ENCODE results near the gene MOB2.

Gene MOB2

DNA sequence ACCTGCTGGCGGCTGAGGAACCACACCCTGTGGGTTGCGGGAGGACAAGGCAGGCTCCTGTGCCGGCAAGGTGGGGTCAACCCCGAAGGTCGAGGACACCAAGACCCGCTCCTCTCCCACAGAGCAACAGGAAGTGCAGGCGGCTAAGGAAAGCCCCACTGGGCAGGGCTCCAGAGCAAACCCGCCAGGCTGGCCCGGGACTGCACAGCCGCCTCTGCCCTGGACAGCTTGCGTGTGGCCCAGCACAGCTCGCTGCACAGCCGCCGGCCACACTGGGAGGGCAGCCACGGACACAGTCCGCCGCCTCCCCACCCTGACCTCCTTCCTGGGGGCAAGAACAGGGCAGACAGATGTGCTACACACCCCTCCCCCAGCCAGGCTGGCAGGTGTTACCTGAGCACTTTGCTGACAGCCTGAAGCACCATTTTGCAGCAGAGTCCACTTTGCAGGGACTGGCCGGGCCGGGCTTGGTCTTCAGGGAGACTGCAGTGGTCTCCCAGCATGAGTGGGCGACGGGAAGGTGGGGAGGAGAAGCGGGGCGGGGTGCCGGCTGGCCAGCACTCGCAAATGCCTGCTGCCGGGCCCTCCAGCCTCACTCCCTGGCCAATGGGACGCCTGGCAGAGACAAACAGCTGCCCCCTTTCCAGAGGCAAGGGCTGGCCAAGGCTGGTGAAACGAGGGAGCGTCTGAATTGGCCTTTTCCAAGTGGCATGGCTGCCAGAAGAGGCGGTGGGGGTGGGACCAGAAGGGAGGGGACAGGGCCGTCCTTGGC is at the start of gene MOB2:
Gene MOB2, minus strand, starts transcription at position 726 of the 772 bp plus-strand sequence. Its CDS starts 223 bp downstream, at position 503.
- Histone ChIP-seq H3K9ac (ENCODE audit: low read length) (no peak within 1 kb of the TSS), H3K4me1 (ENCODE audit: control insufficient read depth, low read depth, low read length) (no peaks in the 10 kb centered on the region), H3K27me3 (ENCODE audit: control insufficient read depth, insufficient read depth, low read length) (no peaks in the 10 kb centered on the region), H3K9me3 (ENCODE audit: control insufficient read depth, low read depth, low read length) (no peaks in the 10 kb centered on the region), H3K27ac (ENCODE audit: low read length) (no peak within 1 kb of the TSS), H3K4me3 (ENCODE audit: low read length) (no peak within 1 kb of the TSS), H3K36me3 (ENCODE audit: control insufficient read depth, low read depth, low read length) (no peaks in the 10 kb centered on the region)

DNA sequence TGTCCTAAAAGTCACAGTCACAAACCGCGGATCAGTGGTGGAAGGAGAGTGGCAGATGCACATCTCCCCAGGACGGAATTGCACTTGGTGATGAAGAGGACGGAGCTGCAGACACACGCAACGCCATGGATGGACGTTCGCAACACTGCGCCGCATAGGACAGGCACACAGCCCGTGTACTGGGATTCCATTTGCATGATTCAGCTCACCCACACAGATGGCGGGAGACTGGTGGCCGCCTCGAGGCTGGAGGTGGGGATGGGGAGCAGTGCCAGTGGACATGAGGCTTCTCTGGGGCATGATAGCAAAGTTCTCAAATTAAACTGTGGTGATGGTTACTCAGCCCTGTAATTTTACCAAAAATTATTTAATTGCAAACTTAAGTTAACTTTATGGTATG is 48.1 kb upstream of the MOB2 start:
- Histone ChIP-seq H3K4me3 (ENCODE audit: low read length) (no peak overlapping the region), H3K36me3 (ENCODE audit: control insufficient read depth, low read depth, low read length) (no peaks in the 10 kb centered on the region), H3K27me3 (ENCODE audit: control insufficient read depth, insufficient read depth, low read length) (peaks cover 16% of the 10 kb centered on the region), H3K9me3 (ENCODE audit: control insufficient read depth, low read depth, low read length) (no peaks in the 10 kb centered on the region), H3K4me1 (ENCODE audit: control insufficient read depth, low read depth, low read length) (no peaks in the 10 kb centered on the region), H3K27ac (ENCODE audit: low read length) (no peak overlapping the region), H3K9ac (ENCODE audit: low read length) (no peak overlapping the region)

DNA sequence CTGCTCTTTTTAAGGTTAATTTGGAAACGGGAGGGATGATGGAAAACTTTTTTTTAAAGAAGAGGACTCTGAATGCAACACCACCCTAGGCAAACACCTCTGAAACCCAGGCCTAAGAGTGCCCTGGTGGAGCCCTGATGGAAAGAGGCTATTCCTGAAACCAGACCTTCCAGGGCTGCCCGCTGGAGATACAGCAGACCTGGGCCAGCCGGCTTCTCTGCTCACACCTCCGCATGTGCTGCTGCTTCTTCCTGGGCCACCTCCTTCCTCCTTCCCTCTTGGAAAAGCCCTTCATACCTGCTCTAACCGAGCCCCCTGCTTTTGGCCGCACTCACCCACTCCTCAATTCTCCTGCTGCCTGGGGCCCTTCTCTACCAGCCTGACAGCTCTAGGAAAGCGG is 47.6 kb upstream of the MOB2 start:
- no peak overlapping the region for H3K9ac ChIP-seq (ENCODE audit: low read length)
- no peak overlapping the region for H3K27ac ChIP-seq (ENCODE audit: low read length)
- H3K27me3 ChIP-seq (ENCODE audit: control insufficient read depth, insufficient read depth, low read length) = peaks cover 12% of the 10 kb centered on the region
- H3K9me3 ChIP-seq (ENCODE audit: control insufficient read depth, low read depth, low read length) = no peaks in the 10 kb centered on the region
- no peak overlapping the region for H3K4me3 ChIP-seq (ENCODE audit: low read length)
- no peaks in the 10 kb centered on the region for H3K4me1 ChIP-seq (ENCODE audit: control insufficient read depth, low read depth, low read length)
- no peaks in the 10 kb centered on the region for H3K36me3 ChIP-seq (ENCODE audit: control insufficient read depth, low read depth, low read length)

DNA sequence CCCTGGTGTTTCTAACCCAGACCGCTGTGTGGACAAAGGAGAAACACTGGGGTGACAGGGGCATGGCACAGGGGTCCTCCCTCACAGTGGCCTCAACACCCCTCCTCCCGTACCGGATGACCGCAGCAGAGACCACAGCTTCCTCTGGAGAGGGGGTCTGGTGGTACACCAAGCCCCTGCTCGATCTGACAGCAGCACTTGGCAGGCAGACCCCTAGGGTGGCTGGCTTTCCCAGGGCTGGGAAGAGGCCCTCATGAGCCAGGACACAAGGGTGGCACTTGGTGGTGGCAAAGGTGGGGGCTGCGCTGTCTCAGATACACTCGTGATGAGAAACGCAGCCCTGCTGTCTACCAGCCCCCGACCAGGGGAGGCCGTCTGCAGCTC is 46.8 kb upstream of the MOB2 start:
- H3K9ac ChIP-seq (ENCODE audit: low read length) = no peak overlapping the region
- no peak overlapping the region for H3K27ac ChIP-seq (ENCODE audit: low read length)
- H3K9me3 ChIP-seq (ENCODE audit: control insufficient read depth, low read depth, low read length) = no peaks in the 10 kb centered on the region
- H3K27me3 ChIP-seq (ENCODE audit: control insufficient read depth, insufficient read depth, low read length) = peaks cover 7% of the 10 kb centered on the region
- H3K4me1 ChIP-seq (ENCODE audit: control insufficient read depth, low read depth, low read length) = no peaks in the 10 kb centered on the region
- no peaks in the 10 kb centered on the region for H3K36me3 ChIP-seq (ENCODE audit: control insufficient read depth, low read depth, low read length)
- H3K4me3 ChIP-seq (ENCODE audit: low read length) = no peak overlapping the region

DNA sequence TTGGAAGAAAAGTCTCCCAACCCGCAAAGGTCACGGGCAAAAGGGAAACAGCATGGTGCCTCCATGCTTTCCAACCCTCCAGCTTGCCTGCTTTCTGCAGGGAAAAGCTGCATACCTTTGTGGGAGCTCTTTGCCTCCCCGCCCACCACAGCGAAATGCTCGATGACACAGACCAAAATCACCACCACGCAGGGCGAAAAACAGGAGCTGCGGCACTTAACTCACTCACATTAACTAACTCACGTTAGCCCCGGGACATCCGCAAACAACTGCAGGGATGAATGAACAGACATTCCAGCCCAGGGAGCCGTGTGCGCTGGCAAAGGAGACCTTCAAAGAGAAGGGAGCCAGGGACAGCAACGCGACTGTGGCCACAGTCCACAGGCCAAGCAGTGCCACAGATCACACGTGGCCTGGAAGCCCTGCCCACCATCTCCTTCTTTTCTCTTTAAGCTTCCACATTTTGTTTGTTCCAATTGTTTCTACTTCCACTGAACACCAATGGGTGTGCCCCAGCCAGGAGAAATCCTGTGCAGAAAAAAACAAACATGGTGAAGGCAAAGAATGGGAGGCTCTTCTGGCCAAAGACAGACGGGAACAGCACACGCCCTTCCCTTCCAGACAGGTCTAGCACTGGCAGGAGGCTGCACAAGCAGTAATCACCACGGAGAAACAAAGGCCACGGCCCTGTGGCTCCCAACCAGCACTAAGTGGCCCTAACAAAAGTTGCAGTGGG is 46.2 kb upstream of the MOB2 start:
- Histone ChIP-seq H3K27ac (ENCODE audit: low read length) (no peak overlapping the region), H3K27me3 (ENCODE audit: control insufficient read depth, insufficient read depth, low read length) (peaks cover 2% of the 10 kb centered on the region), H3K9me3 (ENCODE audit: control insufficient read depth, low read depth, low read length) (no peaks in the 10 kb centered on the region), H3K9ac (ENCODE audit: low read length) (no peak overlapping the region), H3K4me3 (ENCODE audit: low read length) (no peak overlapping the region), H3K4me1 (ENCODE audit: control insufficient read depth, low read depth, low read length) (no peaks in the 10 kb centered on the region), H3K36me3 (ENCODE audit: control insufficient read depth, low read depth, low read length) (no peaks in the 10 kb centered on the region)

- Histone ChIP-seq H3K9ac (ENCODE audit: low read length) (no peak overlapping the region), H3K9me3 (ENCODE audit: control insufficient read depth, low read depth, low read length) (no peaks in the 10 kb centered on the region), H3K36me3 (ENCODE audit: control insufficient read depth, low read depth, low read length) (no peaks in the 10 kb centered on the region), H3K4me3 (ENCODE audit: low read length) (no peak overlapping the region), H3K27ac (ENCODE audit: low read length) (no peak overlapping the region), H3K4me1 (ENCODE audit: control insufficient read depth, low read depth, low read length) (no peaks in the 10 kb centered on the region), H3K27me3 (ENCODE audit: control insufficient read depth, insufficient read depth, low read length) (no peaks in the 10 kb centered on the region)
Measured at GRCh38 chr11:1532014-1532586, 45.5 kb upstream of the MOB2 start.

- Histone ChIP-seq H3K27me3 (ENCODE audit: control insufficient read depth, insufficient read depth, low read length) (no peaks in the 10 kb centered on the region), H3K36me3 (ENCODE audit: control insufficient read depth, low read depth, low read length) (no peaks in the 10 kb centered on the region), H3K4me3 (ENCODE audit: low read length) (no peak overlapping the region), H3K9ac (ENCODE audit: low read length) (no peak overlapping the region), H3K27ac (ENCODE audit: low read length) (no peak overlapping the region), H3K9me3 (ENCODE audit: control insufficient read depth, low read depth, low read length) (no peaks in the 10 kb centered on the region), H3K4me1 (ENCODE audit: control insufficient read depth, low read depth, low read length) (no peaks in the 10 kb centered on the region)
Measured at GRCh38 chr11:1531449-1532013, 45.0 kb upstream of the MOB2 start.

- Histone ChIP-seq H3K36me3 (ENCODE audit: control insufficient read depth, low read depth, low read length) (no peaks in the 10 kb centered on the region), H3K4me3 (ENCODE audit: low read length) (no peak overlapping the region), H3K4me1 (ENCODE audit: control insufficient read depth, low read depth, low read length) (no peaks in the 10 kb centered on the region), H3K27ac (ENCODE audit: low read length) (no peak overlapping the region), H3K9me3 (ENCODE audit: control insufficient read depth, low read depth, low read length) (no peaks in the 10 kb centered on the region), H3K27me3 (ENCODE audit: control insufficient read depth, insufficient read depth, low read length) (no peaks in the 10 kb centered on the region), H3K9ac (ENCODE audit: low read length) (no peak overlapping the region)
Measured at GRCh38 chr11:1530686-1531448, 44.3 kb upstream of the MOB2 start.

DNA sequence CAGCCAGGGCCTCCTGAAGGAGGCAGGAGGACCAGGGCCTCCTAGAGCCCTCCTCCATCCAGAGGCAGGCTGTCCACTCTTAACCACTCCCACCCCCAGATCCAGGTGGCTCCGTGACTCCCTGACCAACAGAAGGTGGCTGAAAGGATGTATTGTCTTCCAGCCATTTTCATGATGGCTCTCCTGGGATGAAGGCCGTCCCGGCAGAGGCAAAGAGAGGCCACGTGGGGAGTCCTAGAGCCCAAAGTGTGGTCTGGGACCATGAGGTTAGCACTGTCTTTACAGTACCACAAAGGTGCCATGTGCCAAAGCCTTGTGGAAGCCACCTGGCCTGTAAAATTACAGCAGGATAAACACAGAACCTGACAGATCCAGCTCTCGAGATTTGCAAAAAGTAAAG is 43.2 kb upstream of the MOB2 start:
- Histone ChIP-seq H3K27me3 (ENCODE audit: control insufficient read depth, insufficient read depth, low read length) (no peaks in the 10 kb centered on the region), H3K27ac (ENCODE audit: low read length) (no peak overlapping the region), H3K9ac (ENCODE audit: low read length) (no peak overlapping the region), H3K36me3 (ENCODE audit: control insufficient read depth, low read depth, low read length) (no peaks in the 10 kb centered on the region), H3K9me3 (ENCODE audit: control insufficient read depth, low read depth, low read length) (no peaks in the 10 kb centered on the region), H3K4me1 (ENCODE audit: control insufficient read depth, low read depth, low read length) (no peaks in the 10 kb centered on the region), H3K4me3 (ENCODE audit: low read length) (no peak overlapping the region)

GRCh38 chr11:1529286-1529685 is 42.7 kb upstream of the MOB2 start:
- Histone ChIP-seq H3K9ac (ENCODE audit: low read length) (no peak overlapping the region), H3K4me1 (ENCODE audit: control insufficient read depth, low read depth, low read length) (no peaks in the 10 kb centered on the region), H3K4me3 (ENCODE audit: low read length) (no peak overlapping the region), H3K36me3 (ENCODE audit: control insufficient read depth, low read depth, low read length) (no peaks in the 10 kb centered on the region), H3K27ac (ENCODE audit: low read length) (no peak overlapping the region), H3K27me3 (ENCODE audit: control insufficient read depth, insufficient read depth, low read length) (no peaks in the 10 kb centered on the region), H3K9me3 (ENCODE audit: control insufficient read depth, low read depth, low read length) (no peaks in the 10 kb centered on the region)

GRCh38 chr11:1528710-1529109 is 42.1 kb upstream of the MOB2 start:
- no peak overlapping the region for H3K9ac ChIP-seq (ENCODE audit: low read length)
- no peaks in the 10 kb centered on the region for H3K9me3 ChIP-seq (ENCODE audit: control insufficient read depth, low read depth, low read length)
- no peaks in the 10 kb centered on the region for H3K36me3 ChIP-seq (ENCODE audit: control insufficient read depth, low read depth, low read length)
- H3K27ac ChIP-seq (ENCODE audit: low read length) = no peak overlapping the region
- H3K27me3 ChIP-seq (ENCODE audit: control insufficient read depth, insufficient read depth, low read length) = no peaks in the 10 kb centered on the region
- no peaks in the 10 kb centered on the region for H3K4me1 ChIP-seq (ENCODE audit: control insufficient read depth, low read depth, low read length)
- H3K4me3 ChIP-seq (ENCODE audit: low read length) = no peak overlapping the region
